ENCODE data around the gene ATP10A.
"Not testable (repeated sequence)": the region's sequence is repeated elsewhere in the genome, so short reads cannot be mapped to it uniquely, and the experiment has no call there.

Gene ATP10A

DNA sequence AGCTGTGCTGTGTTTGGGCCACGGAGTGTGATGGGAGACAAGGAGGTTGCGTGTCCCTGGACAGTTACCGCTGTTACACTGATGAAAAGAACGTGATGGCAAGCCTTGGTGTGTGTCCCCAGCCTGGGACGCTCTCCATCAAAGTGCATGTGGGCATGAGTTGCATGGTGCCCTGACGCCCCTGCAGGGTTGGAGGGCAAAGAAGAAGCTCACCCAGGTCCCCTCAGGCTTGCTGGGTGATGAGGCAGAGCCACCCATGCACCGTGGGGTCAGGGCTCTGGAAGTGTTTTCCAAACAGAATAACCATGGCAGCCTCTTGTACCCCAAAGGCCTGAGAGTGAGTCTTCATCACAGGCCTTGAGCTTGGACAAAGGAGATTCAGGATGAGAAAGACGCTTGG, 189.2 kb downstream of the ATP10A start:
- no peak for DNase-seq

DNA sequence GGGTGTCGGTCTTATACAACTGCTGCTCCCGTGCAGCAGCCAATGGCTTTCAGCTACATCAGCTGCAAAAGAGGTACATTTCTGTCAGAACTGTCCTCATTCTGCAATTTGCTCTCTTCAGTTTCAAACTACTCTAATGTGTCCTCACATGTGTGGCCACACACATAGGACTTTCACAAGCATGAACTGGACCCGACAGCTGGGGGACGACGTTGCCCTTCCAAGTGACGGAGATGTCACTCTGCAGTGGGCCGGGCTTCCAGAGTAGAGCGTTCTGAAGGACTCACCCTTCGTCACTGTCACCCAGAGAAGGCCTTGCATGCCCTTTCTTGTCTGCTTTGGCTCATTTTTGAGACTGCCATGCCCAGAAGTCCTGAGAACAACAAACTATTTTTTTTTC, 189.8 kb downstream of the ATP10A start:
- no peak for DNase-seq

DNA sequence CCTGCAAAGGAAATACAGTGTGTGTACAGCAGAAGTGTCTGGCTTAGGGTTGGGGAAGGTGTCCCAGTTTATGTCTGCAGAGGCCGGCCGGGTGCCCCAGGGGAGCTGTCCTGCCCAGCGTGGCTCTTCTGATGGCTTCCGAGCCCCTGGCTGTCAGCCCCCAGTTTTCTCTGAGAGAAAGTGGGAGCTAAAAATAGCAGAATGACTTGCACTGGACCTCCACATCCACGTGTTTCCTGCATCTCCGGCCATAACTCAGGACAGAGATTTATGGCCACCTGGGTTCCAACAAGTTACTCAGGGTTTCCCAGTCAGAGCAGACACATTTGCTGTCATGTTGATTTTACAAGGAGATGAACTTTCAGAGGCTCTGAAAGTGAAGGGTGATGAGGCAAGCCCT, 192.0 kb downstream of the ATP10A start:
- no peak for DNase-seq

DNA sequence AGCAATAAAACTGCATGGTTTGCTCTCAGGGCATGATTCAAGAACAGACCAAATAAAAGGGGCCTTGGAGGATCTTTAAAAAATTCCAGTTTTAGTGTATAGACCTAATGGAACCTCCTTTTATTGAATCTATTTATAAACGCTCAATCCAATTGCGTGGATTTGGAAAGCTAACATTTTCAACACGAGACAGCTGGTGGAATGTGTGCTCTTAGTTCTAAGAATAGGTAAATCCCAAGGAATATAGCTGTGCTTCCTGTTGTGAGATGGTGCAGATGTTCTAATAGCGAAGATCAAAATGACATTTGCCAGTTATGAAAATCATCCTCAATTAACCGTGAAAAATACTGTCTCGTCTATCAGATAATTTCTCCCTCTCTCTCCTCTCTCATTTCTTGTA, 192.5 kb downstream of the ATP10A start:
- no peak for DNase-seq

DNA sequence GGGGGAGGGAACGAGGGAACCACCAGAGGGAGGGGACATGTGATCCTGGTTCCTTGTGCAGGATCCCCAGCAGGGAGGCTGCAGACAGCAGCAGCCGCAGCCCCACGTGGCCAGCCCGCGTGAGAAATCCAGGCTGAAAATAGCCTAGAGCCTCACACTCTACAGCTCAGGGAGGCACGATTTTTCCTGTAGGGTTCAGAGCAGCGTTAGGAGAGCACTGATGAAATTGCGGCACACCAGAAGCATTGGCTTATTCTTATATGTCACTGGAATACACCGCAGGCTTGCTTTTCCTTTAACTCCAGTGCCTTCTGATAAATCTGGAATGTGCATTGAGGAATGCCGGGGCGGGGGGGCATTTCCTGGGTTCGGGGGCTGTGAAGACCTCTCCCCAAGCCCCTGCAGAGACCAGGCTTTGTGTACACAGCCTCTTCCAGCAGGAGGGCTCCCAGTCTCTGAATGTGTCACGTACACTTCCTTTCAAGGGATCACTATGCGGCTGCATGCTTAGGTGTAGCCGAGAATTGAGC, 193.0 kb downstream of the ATP10A start:
- no peak for DNase-seq

DNA sequence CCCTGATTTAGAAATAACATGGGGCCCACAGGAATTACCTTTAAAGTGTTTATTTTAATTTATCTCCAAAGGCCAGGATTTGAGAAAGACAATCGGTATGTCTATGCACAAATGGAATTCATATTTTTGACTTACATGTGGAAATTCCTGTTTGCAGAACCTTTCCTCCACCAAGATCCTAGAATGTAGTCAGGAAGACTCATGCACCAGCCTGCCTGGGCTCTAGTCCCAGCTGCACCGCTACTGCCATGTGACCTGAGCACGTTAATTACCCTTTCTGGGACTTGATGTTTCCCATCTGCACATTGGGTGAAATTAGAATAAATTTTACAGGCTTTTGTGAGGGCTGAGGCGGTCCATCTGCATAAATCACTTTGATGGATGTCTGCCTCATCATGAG, 194.2 kb downstream of the ATP10A start:
- no peak for DNase-seq

DNA sequence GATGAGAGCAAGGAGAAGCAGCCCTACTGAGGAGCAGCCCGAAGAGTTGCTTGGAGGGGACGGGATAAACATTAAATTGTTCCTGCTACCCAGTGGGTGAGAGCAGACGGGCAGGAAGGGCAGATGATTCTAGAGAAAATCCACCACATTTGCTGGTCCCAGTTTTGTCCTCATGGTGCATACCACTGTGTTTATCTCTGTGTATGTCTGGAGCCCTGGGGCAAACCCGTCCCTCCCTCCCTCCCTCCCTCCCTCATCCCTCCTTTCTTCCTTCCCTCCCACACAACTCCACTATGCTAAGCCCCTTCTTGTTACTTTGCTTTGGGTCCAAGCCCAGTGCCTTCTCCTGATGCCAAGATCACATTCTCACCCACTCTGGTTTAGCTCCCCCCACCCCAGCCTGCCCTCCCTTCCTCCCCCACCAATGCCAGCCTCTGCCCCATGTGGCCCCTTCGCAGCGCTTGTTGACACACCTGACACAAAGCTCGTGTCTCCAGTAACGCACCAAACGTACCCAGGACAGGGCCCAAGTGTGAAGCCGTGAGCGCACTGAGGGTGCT, 194.8 kb downstream of the ATP10A start:
- DNase-seq, result no peak

DNA sequence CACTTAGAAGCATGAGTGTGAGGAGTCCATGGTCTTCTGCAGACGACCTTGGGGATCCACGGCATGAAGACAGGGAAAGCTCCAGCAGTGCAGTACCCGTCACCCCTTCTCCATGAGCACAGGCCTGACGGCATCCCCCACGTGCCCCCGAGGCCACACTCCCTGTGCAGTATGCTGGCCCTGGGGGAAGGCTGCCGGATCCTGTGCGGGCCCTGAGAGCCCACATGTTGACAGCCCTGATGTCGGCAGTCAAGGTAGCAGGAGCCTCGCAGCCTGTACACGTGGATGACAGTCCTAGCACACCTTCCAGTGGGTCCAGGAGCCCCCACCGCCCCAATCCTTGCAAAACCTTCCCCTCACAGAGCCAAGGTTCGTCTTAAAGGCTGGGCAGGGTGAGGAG, 195.3 kb downstream of the ATP10A start:
- DNase-seq, result no peak

DNA sequence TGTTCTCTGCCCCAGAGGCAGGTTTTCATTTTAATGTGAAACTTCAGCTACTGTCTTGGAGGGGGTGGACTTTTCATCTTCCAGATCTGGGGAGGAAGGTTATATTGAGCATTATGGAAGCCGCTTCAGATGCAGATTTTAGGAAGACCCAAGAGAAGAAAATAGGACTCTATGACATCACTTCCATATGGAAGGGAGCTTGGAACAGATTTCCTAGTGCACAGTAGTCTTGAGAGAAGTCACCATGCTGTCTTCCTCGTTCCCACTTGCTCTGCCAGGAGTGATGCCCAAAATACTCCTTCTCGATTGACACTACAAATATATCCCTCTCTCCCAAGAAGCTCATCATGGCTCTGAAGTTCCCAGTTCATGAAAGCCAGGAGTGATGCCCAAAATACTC, 197.2 kb downstream of the ATP10A start:
- DNase-seq, result no peak

DNA sequence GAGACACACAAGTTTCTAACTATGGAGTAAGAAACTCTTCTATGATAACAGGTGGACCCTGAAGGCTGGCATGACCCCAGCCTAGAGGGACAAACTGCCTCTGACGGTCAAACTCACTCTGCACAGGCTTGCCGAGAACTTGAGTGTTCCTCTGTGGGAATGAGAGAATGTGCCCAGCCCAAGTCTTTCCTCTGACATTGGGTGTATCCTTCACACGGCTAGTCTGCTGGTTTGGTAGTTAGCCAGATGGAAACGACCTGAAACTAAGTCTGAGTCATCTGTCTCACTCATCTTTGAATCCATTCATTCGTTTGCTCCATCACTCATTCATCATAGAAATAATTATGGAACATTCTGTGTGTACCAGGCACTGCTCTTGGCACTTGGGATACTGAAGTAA, 198.4 kb downstream of the ATP10A start:
- DNase-seq, result no peak

DNA sequence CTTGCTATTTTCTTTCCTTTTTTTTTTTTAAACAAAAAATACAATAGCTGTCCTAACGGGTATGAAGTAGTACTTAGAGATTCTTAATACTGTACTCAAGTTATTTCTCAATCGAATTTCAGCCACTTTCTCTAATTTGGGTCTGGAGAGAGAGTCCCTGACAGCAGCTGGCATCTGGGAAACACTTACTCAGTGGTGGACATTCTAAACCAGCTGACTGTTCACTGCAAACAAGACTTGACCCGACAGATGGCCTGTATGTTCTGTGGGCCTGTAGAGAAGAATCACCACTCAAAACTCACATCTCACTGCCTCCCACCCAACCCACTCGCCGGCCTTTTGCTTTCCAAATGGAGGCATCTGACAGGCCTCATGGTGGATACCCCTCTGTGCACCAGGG, 199.6 kb downstream of the ATP10A start:
- no peak for DNase-seq

DNA sequence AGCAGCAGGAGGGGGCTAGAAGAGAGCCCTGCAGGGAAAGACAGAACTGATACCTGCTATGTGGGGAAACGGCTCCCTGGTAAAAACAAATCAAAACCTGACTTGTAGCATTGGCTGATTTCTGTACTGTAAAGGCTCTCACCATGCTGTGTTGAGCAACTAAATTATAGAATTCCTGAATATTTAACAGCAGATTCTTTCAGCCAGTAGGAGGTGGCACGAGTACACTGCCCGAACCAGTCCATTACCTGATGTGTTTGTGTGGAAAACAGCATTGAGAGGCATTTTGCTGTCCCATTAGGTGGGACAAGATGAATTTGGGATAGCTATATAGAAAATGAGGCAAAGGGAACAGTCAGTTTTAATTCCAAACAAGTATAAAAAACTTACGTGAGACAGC, 201.2 kb downstream of the ATP10A start:
- no peak for DNase-seq

DNA sequence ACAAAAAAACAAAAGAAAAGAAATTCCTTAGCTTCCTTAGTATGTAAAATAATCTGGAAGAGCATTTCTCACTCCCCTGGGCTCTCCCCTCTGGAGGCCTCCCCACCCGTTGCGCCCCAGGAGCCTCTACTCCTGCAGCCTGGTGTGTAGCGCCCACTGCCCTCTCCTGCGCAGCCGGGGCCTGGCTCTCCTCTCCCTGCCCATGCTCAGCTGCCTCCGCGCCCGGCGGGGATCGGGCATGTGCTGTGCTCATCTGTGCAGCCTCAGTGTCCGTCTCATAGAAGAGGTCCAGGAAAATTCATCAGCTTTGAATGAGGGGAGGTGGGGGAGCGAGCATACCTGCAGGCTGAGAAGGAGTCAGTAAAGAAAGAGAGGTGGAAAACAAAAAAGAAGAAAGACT, 203.9 kb downstream of the ATP10A start:
- DNase-seq, result no peak

DNA sequence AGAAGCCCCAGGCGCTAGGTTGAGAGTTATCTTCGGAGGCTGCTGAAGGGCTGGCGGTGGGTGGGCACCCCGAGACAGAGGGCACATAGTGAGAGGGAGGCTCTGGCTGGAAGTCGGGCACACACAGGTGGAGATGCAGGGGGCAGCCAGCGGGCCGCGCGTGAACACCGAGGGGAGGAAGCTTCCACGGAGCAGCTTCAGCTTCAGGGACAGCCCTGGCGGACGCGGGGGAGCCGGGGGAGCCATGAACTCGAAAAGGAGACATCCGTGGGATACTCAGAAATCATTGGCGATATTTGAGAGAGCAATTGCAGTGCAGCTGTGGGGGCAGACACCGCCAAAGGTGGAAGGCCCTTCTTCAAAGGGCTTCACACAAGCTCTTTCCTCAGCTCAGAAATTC, 204.6 kb downstream of the ATP10A start:
- no peak for DNase-seq

DNA sequence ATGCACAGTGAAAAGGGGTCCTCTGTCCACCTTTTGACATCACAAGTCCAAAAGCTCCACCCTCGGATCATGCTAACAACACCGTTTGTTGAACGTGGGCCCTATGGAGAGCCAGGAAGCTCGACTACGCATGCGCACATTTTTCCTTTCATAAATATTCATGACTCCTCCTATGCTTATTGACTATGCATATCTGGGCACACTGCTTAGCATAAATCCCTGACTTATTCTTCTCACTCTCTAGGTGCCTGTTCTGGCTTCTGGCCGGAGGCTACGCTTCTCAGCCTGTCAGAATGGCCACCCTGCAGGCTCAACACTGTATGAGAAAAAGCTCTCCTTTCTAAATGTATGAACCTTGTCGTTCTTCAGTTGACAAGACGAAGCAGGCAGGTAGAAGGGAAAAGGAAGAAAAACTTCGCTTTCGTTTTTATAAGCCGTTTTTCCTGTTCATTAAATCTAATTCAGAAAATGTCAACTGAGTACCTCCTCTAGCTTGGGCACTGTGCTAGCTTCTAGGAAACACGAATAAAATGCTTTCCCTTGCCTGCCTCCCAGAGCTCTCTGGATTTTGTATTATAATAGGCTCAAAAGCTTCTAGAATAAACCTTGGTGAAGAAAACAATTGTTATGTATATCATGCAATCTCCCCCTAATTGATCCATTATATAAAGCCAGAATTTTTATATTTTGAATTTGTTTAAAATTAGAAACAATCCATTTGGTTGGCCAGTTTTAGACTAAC, 207.7 kb downstream of the ATP10A start:
- no peak for DNase-seq

DNA sequence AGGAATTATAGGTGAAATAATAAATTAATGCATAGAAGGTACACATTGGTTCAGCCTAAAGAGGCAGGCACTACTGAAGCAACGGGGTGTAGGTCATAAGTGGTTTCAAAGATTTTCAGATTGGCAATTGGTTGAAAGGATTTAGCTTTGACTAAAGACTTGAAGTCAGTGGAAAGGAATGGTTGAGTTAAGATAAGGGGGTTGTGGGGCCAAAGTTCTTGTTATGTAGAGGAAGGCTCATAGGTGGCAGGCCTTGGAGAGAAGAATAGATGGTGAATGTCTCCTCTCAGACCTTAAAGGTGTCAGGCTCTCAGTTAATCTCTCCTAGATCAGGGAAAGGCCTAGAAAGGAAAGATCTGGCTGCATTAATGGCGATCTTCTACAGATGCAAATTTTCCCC, 209.8 kb downstream of the ATP10A start:
- no peak for DNase-seq

DNA sequence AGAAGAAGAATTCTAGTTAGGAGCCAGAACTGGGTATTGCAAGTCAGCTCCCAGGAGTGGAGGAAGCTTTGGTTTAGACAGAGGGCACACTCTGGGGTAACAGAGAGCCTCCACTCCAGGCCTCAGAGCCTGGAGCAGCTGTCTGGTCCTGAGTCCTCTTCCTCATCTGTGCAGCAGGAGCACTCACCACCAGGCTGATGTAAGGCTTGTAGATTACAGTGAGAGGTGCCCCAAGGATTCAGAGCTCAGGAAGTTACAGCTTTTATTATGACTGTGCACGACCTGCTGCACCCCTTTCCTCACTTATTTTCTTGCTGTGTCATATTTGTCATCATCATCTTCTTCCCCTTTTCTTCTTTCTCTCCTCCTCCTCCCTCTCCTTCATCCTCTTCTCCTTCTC, 210.4 kb downstream of the ATP10A start:
- no peak for DNase-seq

DNA sequence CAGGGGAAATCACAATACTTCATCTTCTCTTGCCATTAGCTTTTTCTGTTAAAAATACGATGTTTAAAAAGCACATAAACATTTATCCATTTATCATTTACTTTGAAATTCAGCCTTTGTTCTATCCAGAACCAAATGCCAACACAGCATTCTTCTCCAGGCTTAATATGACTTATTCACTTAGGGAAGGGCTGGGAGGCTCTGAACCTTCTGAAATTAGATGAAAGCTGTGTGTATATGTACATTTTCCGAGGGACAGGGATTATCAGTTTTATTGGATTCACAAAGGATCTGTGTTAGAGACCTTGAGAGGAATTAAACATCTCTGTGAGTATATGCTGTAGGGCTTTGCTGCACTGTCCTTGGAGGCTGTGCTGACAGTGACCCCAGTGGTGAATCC, 213.7 kb downstream of the ATP10A start:
- no peak for DNase-seq

DNA sequence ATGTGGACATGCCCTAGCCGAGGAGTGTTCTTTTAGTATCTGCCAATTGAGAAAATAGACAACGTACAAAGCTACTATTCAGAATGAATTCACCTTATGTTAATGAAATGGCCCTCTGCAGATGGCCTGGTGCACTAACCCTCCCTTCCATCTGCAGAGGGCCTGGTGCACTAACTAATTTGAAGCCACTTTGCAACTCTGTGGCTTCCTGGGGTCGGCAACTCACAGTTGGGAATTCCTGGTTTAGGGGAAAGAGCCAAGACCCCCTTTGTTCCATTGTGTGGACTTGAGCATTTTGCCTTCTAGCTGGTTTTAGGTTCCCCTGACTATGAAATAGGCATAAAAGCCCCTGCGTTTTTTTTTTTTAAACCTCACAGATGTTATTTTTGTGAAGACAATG, 220.0 kb downstream of the ATP10A start:
- DNase-seq, result no peak

DNA sequence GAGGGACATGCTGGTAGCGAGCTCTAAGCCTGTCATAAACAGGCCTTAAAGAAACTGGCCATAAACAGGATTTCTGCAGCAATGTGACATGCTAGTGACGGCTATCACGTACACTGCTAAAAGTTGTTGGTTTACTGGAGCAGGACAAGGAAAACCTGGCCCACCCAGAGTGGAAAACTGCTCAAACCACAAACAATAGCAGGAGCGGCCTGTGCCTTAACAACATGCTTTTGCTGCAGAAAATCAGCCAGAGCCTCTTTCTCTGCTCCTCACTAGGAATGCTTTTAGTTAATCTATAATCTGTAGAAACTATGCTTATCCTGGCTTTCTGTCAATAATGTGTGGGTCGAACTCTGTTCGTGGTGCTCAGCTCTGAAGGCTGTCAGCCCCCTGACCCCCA, 221.4 kb downstream of the ATP10A start:
- DNase-seq, result no peak

DNA sequence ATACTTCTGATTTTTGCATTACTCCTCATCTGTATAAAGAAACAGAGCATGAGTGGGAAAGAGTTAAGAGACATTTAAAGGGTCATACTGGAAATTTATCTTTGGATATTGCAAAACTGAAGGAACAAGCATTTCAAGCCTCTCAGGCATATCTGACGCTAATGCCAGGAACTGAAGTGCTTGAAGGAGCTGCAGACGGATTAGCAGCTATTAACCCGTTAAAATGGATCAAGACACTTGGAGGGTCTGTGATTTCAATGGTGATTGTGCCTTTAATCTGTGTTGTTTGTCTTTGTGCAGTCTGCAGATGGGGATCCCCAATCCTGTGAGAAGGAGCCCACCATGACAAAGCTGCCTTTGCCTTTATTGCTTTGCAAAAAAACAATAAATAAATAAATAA, 221.8 kb downstream of the ATP10A start:
- DNase-seq, result no peak

DNA sequence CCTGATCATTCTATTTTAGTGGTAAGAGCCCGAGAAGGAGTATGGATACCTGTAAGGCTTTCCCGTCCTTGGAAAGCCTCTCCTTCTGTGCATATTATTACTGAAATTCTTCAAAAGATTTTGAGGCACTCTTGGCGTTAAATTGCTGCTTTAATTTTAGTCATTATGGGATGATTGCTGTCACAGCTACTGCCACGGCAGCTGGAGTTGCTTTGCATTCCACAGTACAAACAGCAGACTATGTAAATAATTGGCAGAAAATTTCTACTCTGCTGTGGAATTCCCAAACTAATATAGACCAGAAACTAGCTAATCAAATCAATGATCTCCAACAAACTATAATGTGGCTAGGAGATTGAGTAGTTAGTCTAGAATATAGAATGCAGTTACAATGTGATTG, 222.2 kb downstream of the ATP10A start:
- DNase-seq, result not testable (repeated sequence)

DNA sequence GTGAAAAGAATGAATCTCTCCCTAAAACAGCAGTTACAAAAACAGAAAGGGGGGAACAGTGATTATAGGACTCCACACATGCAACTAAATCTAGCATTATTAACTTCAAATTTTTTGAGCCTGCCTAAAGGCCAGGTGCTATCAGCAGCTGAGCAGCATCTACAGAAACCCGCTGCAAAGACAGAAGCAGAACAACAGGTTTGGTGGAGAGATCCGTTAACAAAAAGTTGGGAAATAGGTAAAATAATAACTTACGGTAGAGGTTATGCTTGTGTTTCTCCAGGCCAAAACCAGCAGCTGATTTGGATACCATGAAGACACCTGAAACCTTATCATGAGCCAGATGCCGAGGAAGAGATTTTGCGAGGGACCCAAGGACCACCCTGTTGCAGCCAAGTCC, 222.7 kb downstream of the ATP10A start:
- DNase-seq, result no peak

DNA sequence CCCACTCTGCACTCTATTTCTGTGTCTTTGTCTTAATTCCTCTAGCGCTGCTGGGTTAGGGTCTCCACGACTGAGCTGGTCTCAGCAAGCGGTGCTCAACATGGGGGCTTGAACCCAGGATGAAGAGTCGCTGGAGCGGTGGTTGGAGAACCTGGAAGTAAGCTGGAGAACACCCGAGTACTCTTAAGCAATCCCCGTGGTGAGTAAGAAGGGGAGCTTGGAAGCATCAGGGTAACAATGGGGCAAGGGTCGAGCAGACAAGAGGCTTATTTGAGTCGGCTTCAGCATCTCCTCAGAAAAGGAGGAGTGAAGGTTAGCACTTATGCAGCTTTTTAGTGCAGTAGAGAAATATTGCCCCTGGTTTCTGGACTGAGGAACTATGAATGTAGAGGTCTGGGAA, 226.6 kb downstream of the ATP10A start:
- not testable (repeated sequence) for DNase-seq

DNA sequence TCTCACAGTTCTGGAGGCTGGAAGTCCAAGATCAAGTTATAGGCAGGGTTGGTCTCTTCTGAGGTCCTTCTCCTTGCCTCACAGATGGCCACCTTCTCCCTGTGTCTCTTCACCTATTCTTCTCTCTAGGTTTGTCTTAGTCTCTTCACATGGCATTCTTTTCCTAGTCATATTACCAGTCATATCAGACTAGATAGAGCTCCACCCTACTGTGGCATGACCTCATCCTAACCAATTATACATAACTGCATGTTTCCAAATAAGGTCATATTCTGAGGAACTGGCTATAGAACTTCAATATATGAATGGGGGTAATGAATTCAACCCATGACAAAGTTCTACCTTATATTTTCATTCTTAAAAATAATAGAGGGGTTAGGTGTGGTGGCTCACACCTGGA, 227.9 kb downstream of the ATP10A start:
- no peak for DNase-seq

Data from NCI-H510A (cell line).